ENCODE results near the gene FOXP1.

- TF ChIP-seq POLR2AphosphoS5 (IDR thresholded peaks at IDR 0.05) (no peak), CTCF (IDR thresholded peaks at IDR 0.05) (no peak), POLR2A (IDR thresholded peaks at IDR 0.05) (no peak), EP300 (IDR thresholded peaks at IDR 0.05) (no peak)
Measured at GRCh38 chr3:70988111-70988510, 595.4 kb downstream of the FOXP1 start.
